ENCODE measurements around the gene HMG20A.

DNA sequence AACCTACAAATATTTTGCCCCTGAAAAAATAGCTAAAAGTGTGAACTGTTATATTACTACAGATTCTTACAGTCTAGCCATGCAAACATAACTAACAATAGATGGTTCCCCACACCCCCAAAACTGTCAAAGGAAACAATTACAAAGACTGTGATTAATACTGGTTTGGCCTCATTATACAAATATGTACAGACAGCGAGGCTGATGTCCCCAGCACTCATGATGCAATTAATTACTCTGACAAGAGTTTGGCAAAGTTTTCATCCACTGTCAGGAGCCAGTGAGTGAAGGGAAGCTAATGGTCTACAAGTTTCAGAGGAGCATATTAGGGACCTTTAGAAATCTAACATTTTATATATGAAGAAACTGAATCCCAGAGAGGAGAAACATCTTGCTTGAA is 61.0 kb downstream of the HMG20A start:
- no peak for TF ChIP-seq HDGF (IDR thresholded peaks at IDR 0.05; ENCODE audit: borderline replicate concordance)
- no peak for TF ChIP-seq ELF4 (IDR thresholded peaks at IDR 0.05)
- no peak for TF ChIP-seq SP1 (IDR thresholded peaks at IDR 0.05)
- no peak for TF ChIP-seq TARDBP (IDR thresholded peaks at IDR 0.05)
- no peak for TF ChIP-seq L3MBTL2 (conservative IDR thresholded peaks at IDR 0.05)

Measured in HEK293T (cell line).